Testis (tissue), 3 donors: ENCODE results near the gene TOP3A. TPM values are rescaled to one million over a fixed set of nuclear protein-coding genes. Genes with fewer than 3 reads are reported as not detected.
A peak's percentile ranks its signal among the peaks of the same experiment; 100 is the strongest.

Experiments
- DNase-seq: peaks from one replicate; pipeline ENCODE4 v3.0.0-alpha.2; 2019
- H3K27ac ChIP-seq, 2 donors: fragments of 200-600 bp; sonication (generic); one replicate each; pipeline ENCODE4 v1.5.1; 2019
- H3K27me3 ChIP-seq: fragments of 200-600 bp; sonication (generic); one replicate; pipeline ENCODE4 v1.5.1; 2019
- H3K36me3 ChIP-seq: fragments of 200-600 bp; sonication (generic); one replicate; pipeline ENCODE4 v1.5.1; 2017; ENCODE audit warnings: low read depth; ENCODE audit errors: missing control alignments
- H3K4me1 ChIP-seq: fragments of 200-600 bp; sonication (generic); one replicate; pipeline ENCODE4 v1.5.1; 2019
- H3K4me3 ChIP-seq, 2 donors: fragments of 200-600 bp; sonication (generic); one replicate each; pipeline ENCODE4 v1.5.1; 2017 to 2019
- H3K9me3 ChIP-seq: fragments of 200-600 bp; sonication (generic); one replicate; pipeline ENCODE4 v1.5.1; 2017
- POLR2A ChIP-seq: fragments of 450-650 bp; IDR thresholded peaks from one replicate; pipeline ENCODE4 v1.6.1; 2017; ENCODE audit warnings: antibody characterized with exemption, mild to moderate bottlenecking, moderate library complexity
- WGBS, 2 donors: methylation state at CpG; one replicate each; pipeline ENCODE4 v1.1.5; 2018; 5-methylcytosine and 5-hydroxymethylcytosine counted together
- intact Hi-C: fragments of 100-400 bp; cut with DNase I; formaldehyde crosslinking; loops from one replicate; pipeline ENCODE4 v1.15.1; 2023; ENCODE audit warnings: low total_unique reads
- polyA plus RNA-seq: library from polyadenylated mRNA; stranded (reverse); fragments of 350-450 nt; fragmentation: Illumina TruSeq; extraction: RNeasy Lipid Tissue Mini Kit (QIAGEN cat#74804); gene quantifications from one replicate; pipeline ENCODE4 v1.2.3, GENCODE V29; 2014; ENCODE audit warnings: low read depth, low replicate concordance; ENCODE audit not compliant: insufficient read depth
- total RNA-seq, 2 donors: library from RNA; depleted of rRNA; stranded (reverse); fragments of >200 nt; gene quantifications; one replicate each; pipeline ENCODE4 v1.2.3, GENCODE V29; 2016
- TF ChIP-seq, protein P1 (sequence below), 3 experiments: fragments of 450-650 bp in 2 of 3; fragments of 200-600 bp in 1 of 3; sonication (generic) in 1 of 3; IDR thresholded peaks; one replicate each; pipeline ENCODE4 v1.5.1; 2016 to 2019; ENCODE audit warnings: antibody characterized with exemption in 3 of 3, mild to moderate bottlenecking in 2 of 3, moderate library complexity in 1 of 3

Gene TOP3A
- total and polyA plus RNA-seq, 3 donors from 2014 or later: 34.0 to 97.9 (median 56.9) TPM

DNA sequence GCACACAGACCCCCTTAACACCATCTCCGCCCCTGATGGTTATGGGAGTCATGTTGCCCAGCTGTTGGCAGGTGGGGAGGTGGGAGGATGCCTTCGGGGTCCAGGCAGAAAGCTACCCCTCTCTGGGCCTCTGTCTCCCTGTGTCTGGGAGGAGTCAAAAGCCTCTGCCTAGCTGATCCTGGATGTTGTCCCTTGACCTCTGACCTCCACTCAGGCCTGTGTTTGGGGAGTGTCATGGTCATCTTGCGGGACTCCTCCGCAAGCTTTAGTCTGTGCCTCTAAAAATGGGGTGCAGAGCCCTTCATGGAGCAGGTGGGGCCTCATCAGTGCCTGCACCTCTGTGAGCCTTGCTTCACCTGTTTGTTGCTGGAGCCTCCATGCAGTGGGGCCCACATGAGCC, 85.5 kb downstream of the TOP3A start:
- TF ChIP-seq, protein P1, sequence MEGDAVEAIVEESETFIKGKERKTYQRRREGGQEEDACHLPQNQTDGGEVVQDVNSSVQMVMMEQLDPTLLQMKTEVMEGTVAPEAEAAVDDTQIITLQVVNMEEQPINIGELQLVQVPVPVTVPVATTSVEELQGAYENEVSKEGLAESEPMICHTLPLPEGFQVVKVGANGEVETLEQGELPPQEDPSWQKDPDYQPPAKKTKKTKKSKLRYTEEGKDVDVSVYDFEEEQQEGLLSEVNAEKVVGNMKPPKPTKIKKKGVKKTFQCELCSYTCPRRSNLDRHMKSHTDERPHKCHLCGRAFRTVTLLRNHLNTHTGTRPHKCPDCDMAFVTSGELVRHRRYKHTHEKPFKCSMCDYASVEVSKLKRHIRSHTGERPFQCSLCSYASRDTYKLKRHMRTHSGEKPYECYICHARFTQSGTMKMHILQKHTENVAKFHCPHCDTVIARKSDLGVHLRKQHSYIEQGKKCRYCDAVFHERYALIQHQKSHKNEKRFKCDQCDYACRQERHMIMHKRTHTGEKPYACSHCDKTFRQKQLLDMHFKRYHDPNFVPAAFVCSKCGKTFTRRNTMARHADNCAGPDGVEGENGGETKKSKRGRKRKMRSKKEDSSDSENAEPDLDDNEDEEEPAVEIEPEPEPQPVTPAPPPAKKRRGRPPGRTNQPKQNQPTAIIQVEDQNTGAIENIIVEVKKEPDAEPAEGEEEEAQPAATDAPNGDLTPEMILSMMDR (IDR thresholded peaks at IDR 0.05): no peak
- TF ChIP-seq POLR2A: no peak
- no peaks in the 10 kb centered on the region for H3K9me3 ChIP-seq
- H3K36me3 ChIP-seq: no peaks in the 10 kb centered on the region
- no peak for DNase-seq
- no peak overlapping the region for H3K4me3 ChIP-seq
- no peak overlapping the region for H3K27ac ChIP-seq
- 50 to 75% methylated on average over 2 to 4 of the region's 4 CpGs for WGBS, 2 donors
- H3K27me3 ChIP-seq: no peaks in the 10 kb centered on the region
- intact Hi-C loops: no loop called here
- H3K4me1 ChIP-seq: peaks cover 16% of the 10 kb centered on the region

DNA sequence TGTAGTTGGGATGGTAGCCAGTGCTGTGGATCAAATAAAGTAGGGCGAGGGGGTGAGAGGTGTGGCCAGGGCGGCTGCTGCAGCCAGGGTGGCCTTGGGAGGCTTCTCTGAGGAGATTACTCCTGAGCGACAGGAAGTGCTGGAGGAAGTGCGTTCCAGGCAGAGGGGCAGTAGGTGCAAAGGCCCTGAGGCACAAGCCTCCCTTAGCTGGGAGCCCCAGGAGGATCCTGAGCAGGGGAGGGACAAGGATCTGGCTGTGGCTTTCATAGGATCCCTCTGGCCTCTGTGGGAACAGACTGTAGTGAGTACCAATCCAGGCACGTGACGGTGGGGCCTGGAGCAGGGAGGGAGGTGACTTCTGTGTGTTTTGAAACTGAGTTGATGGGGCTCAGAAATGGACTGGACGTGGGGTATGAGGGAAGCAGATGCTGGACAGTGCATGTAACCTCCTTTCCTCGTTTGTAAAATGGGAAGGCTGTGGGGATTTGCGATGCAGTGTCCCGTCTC, 86.6 kb downstream of the TOP3A start:
- Histone ChIP-seq H3K4me3 (no peak overlapping the region), H3K27me3 (no peaks in the 10 kb centered on the region), H3K27ac (no peak overlapping the region), H3K36me3 (no peaks in the 10 kb centered on the region), H3K4me1 (peaks cover 22% of the 10 kb centered on the region), H3K9me3 (no peaks in the 10 kb centered on the region)
- no peak for TF ChIP-seq POLR2A
- TF ChIP-seq, protein P1 (IDR thresholded peaks at IDR 0.05): no peak
- intact Hi-C loops: no loop called here
- WGBS, 2 donors: 86 to 87% methylated on average over 10 of the region's 10 CpGs
- no peak for DNase-seq

DNA sequence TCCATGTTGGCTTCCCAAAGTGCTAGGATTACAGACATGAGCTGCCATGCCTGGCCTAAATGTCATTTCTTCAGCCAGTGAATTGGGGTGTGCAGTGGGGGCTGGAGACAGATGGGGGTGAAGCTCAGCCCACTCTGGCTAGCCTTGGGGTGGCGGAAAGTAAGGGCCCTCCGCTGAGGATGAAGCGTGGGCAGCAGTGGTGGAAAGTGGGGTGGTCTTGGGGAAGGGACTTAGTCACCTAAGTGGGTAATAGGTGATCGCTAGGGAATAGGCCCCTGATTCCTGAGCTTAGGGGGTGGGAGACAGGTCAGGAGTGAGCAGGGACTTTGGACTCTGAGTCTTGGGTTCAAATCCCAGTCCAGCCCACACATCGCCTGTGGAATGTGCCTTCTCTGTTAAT, 87.2 kb downstream of the TOP3A start:
- Histone ChIP-seq H3K9me3 (no peaks in the 10 kb centered on the region), H3K4me3 (no peak overlapping the region), H3K36me3 (no peaks in the 10 kb centered on the region), H3K27me3 (no peaks in the 10 kb centered on the region), H3K4me1 (peaks cover 22% of the 10 kb centered on the region), H3K27ac (no peak overlapping the region)
- no peak for TF ChIP-seq POLR2A
- TF ChIP-seq, protein P1 (IDR thresholded peaks at IDR 0.05): no peak
- DNase-seq: no peak
- WGBS, 2 donors: 94 to 95% methylated on average over 5 of the region's 5 CpGs
- intact Hi-C loops: no loop called here

DNA sequence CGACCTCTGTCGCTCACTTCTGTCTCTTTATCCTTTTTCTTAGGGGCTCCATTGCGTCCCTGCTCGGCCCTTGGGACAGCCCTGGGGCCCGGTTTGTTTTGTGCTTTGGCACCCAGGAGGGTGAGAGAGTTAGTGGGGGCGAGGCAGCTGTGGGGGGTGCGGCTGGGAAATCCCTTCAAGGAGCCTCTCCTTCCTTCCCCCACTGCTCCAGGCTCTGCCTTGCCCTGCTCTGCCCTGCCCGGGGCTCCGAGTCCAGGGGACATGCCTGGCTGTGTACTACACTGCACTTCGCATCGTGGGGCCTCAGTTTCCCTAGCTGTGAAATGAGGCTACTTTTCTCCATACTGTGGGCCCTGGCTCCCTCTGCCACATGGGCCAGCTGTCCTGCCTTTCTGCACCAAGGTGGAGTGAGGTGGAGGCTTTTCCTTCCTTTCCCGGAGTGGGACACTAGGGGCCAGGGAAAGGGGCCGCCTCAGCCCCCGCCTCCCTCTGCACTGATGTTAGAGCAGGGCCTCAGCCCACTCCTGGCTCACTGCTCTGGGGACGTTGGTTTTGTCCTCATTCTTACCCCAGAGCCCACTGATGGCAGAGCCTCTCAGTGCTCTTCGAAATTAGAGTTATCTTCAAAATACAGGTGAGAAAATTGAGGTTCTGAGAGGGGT, 88.4 kb downstream of the TOP3A start:
- no peaks in the 10 kb centered on the region for H3K36me3 ChIP-seq
- H3K27ac ChIP-seq: peak overlapping the region in 1 of 2 donors; percentile 66
- 14 to 15% methylated on average over 12 to 16 of the region's 16 CpGs for WGBS, 2 donors
- TF ChIP-seq, protein P1 (IDR thresholded peaks at IDR 0.05): no peak
- no peak for TF ChIP-seq POLR2A
- peak overlapping the region; percentile 60 to 62 for H3K4me3 ChIP-seq
- no peaks in the 10 kb centered on the region for H3K27me3 ChIP-seq
- H3K9me3 ChIP-seq: no peaks in the 10 kb centered on the region
- no peak for DNase-seq
- H3K4me1 ChIP-seq: peaks cover 22% of the 10 kb centered on the region
- intact Hi-C loops: no loop called here
